ENCODE data around the gene LIN54. TPM values are rescaled to one million over a fixed set of nuclear protein-coding genes. Genes with fewer than 3 reads are reported as not detected.

Gene LIN54
- total and polyA plus RNA-seq, 2 of the 4 experiments (the other 2 are of a cell fraction) = 5.3 to 26.9 TPM

- in situ Hi-C loops (cut with MboI; ENCODE audit: low sequenced_read_pairs) = no loop called here
- peaks cover 3 to 16% of the 10 kb centered on the region in 2 experiments; a peak in 3 of 4 replicates for H3K79me1 ChIP-seq (ENCODE audit: low read depth in 1 of 2, low read length in 2 of 2)
- H3K9ac ChIP-seq (ENCODE audit: low read depth, low read length) = no peak overlapping the region
- no peak for DNase-seq
- POLR2A ChIA-PET (ENCODE audit: unreplicated experiment) = no interaction called here
- H4K20me1 ChIP-seq (ENCODE audit: insufficient read depth, low read length) = no peaks in the 10 kb centered on the region
- no TSS peak for BruUV-seq (replicated peaks)
- H2BK120ac ChIP-seq (ENCODE audit: low read depth, low read length) = no peak overlapping the region
- H3K9me3 ChIP-seq (ENCODE audit: control insufficient read depth, insufficient read depth, low read length) = no peaks in the 10 kb centered on the region
- no peak overlapping the region for H4K91ac ChIP-seq (ENCODE audit: insufficient read depth, low read depth, low read length)
- no peak overlapping the region for H3K56ac ChIP-seq (ENCODE audit: extremely low read depth, insufficient read depth, low read length)
- H3K27ac ChIP-seq (ENCODE audit: insufficient read depth, low read length) = no peak overlapping the region
- H4K8ac ChIP-seq (ENCODE audit: low read depth in 2 of 2, low read length in 2 of 2) = no peak overlapping the region
- no peak overlapping the region for H2AK9ac ChIP-seq (replicated peaks; ENCODE audit: low read depth, low read length, poor library complexity)
- WGBS, 2 experiments (ENCODE audit: extremely low coverage in 2 of 2, insufficient read length in 1 of 2) = 80% methylated on average over 3 of the region's 4 CpGs; no CpG with 5 or more reads in 1 of the 2 experiments
- CTCF ChIA-PET = no interaction called here
- H3K23ac ChIP-seq (ENCODE audit: low read depth, low read length) = no peak overlapping the region
- intact Hi-C loops (cut with micrococcal nuclease) = no loop called here
- TF ChIP-seq ELK1 (IDR thresholded peaks at IDR 0.05; ENCODE audit: borderline replicate concordance, low read depth, low read length) = no peak
- no peak for TF ChIP-seq NFE2L2 (IDR thresholded peaks at IDR 0.05; ENCODE audit: low read depth, low read length)
- TF ChIP-seq MXI1 (IDR thresholded peaks at IDR 0.05; ENCODE audit: borderline replicate concordance, low read depth, low read length) = no peak
- TF ChIP-seq SMC3 (IDR thresholded peaks at IDR 0.05; ENCODE audit: low read depth, low read length) = no peak
- no peak for TF ChIP-seq USF2 (IDR thresholded peaks at IDR 0.05; ENCODE audit: low read depth, low read length)
- TF ChIP-seq MAFK (IDR thresholded peaks at IDR 0.05; ENCODE audit: low read depth, low read length) = no peak
- TF ChIP-seq RAD21 (IDR thresholded peaks at IDR 0.05; ENCODE audit: low read length) = no peak
- TF ChIP-seq BHLHE40 (IDR thresholded peaks at IDR 0.05; ENCODE audit: low read depth, low read length) = no peak
- TF ChIP-seq CEBPB (IDR thresholded peaks at IDR 0.05; ENCODE audit: low read depth, low read length) = no peak
- TF ChIP-seq RFX5 (IDR thresholded peaks at IDR 0.05; ENCODE audit: low read depth, low read length) = no peak
- no peak for TF ChIP-seq MAZ (IDR thresholded peaks at IDR 0.05; ENCODE audit: borderline replicate concordance, low read depth, low read length)
- TF ChIP-seq CTCF (conservative IDR thresholded peaks at IDR 0.05; ENCODE audit: low read depth, low read length) = no peak
- TF ChIP-seq RCOR1 (IDR thresholded peaks at IDR 0.05; ENCODE audit: insufficient replicate concordance, low read length) = no peak
- no peak for TF ChIP-seq CHD1 (IDR thresholded peaks at IDR 0.05; ENCODE audit: low read depth, low read length)
- no peak for TF ChIP-seq POLR2A (IDR thresholded peaks at IDR 0.05; ENCODE audit: low read depth, low read length)
- no peak for TF ChIP-seq FOS (IDR thresholded peaks at IDR 0.05; ENCODE audit: low read depth, low read length)
- ATAC-seq (ENCODE audit: low read depth) = no peak
- H2AFZ ChIP-seq (replicated peaks; ENCODE audit: low read length, poor library complexity) = no peak overlapping the region
- no peak overlapping the region for H2BK20ac ChIP-seq (ENCODE audit: low read depth, low read length)
- peaks cover 7% of the 10 kb centered on the region for H3K36me3 ChIP-seq (ENCODE audit: control insufficient read depth, insufficient read depth, low read length)
- peaks cover 5% of the 10 kb centered on the region; the same call in 1 of the 2 replicates for H3K9me1 ChIP-seq (ENCODE audit: insufficient read depth, low read length)
- no peak overlapping the region for H3K18ac ChIP-seq (ENCODE audit: low read depth, low read length)
- no peak overlapping the region for H2BK5ac ChIP-seq (ENCODE audit: low read depth, low read length, poor library complexity, severe bottlenecking)
- H3K4ac ChIP-seq (ENCODE audit: low read depth, low read length) = no peak overlapping the region
- no peak overlapping the region for H3K4me2 ChIP-seq (ENCODE audit: low read depth, low read length)
- H4K5ac ChIP-seq (ENCODE audit: low read depth, low read length) = no peak overlapping the region
- no peaks in the 10 kb centered on the region for H3K4me1 ChIP-seq (ENCODE audit: control insufficient read depth, insufficient read depth, low read length)
- no peak overlapping the region for H3K4me3 ChIP-seq (ENCODE audit: insufficient read depth, low read depth, low read length)
- no peak overlapping the region for H3K14ac ChIP-seq (replicated peaks; ENCODE audit: low read depth, low read length)
- no peak overlapping the region for H2BK15ac ChIP-seq (ENCODE audit: low read depth, low read length)
- H3K27me3 ChIP-seq (ENCODE audit: control insufficient read depth, insufficient read depth, low read length) = no peaks in the 10 kb centered on the region
- dilution Hi-C loops (cut with HindIII; ENCODE audit: low sequenced_read_pairs, unreplicated experiment) = no loop called here
- H2AK5ac ChIP-seq (ENCODE audit: low read depth, low read length) = no peak overlapping the region
Observed at GRCh38 chr4:82968972-82969371, 41.7 kb downstream of the LIN54 start.

Data from IMR-90 (cell line).